K562 (cell line): ENCODE results near the gene MTMR12. TPM values are rescaled to one million over a fixed set of nuclear protein-coding genes. Genes with fewer than 3 reads are reported as not detected.
A peak's percentile ranks its signal among the peaks of the same experiment; 100 is the strongest.

Source experiments
- ATF1 ChIP-seq, 2 experiments: fragments of 450-650 bp in 1 of 2; IDR thresholded peaks; 2 replicates each; pipeline ENCODE4 v1.6.1; 2016; ENCODE audit warnings: missing compliant biosample characterization in 1 of 2, missing genetic modification characterization in 1 of 2
- ATF6 ChIP-seq: sonication (generic); formaldehyde crosslinking; IDR thresholded peaks from 2 replicates; pipeline ENCODE4 v1.4.0; 2020; ENCODE audit warnings: mild to moderate bottlenecking, missing genetic modification reagents
- C11orf30 ChIP-seq: fragments of 450-650 bp; IDR thresholded peaks from 2 replicates; pipeline ENCODE4 v1.6.1; 2016; ENCODE audit warnings: low read depth, mild to moderate bottlenecking
- CBX1 ChIP-seq: sonication (generic); IDR thresholded peaks from 2 replicates; pipeline ENCODE4 v1.6.1; 2016; ENCODE audit warnings: antibody characterized with exemption, low read depth, mild to moderate bottlenecking
- CREM ChIP-seq: IDR thresholded peaks from 2 replicates; pipeline ENCODE4 v1.6.1; 2014; ENCODE audit warnings: antibody characterized with exemption, low read depth
- E2F6 ChIP-seq, 2 experiments: IDR thresholded peaks; 2 replicates each; pipeline ENCODE4 v1.6.1; 2011; ENCODE audit warnings: borderline replicate concordance in 1 of 2, control low read depth in 1 of 2, low read depth in 1 of 2, low read length in 1 of 2, mild to moderate bottlenecking in 1 of 2, mixed read lengths in 1 of 2, moderate library complexity in 1 of 2; ENCODE audit not compliant: insufficient read depth in 1 of 2, insufficient read length in 1 of 2, poor library complexity in 1 of 2, severe bottlenecking in 1 of 2; ENCODE audit errors: extremely low read depth in 1 of 2
- ELK1 ChIP-seq: sonication (generic); formaldehyde crosslinking; IDR thresholded peaks from 2 replicates; pipeline ENCODE4 v1.8.1; 2022; ENCODE audit warnings: missing genetic modification reagents
- FOS ChIP-seq: IDR thresholded peaks from 3 replicates; pipeline ENCODE4 v1.6.1; 2011; ENCODE audit not compliant: insufficient read length; ENCODE audit errors: extremely low read depth
- FOXP1 ChIP-seq: sonication (generic); formaldehyde crosslinking; IDR thresholded peaks from 2 replicates; pipeline ENCODE4 v1.8.0; 2022; ENCODE audit warnings: mild to moderate bottlenecking, missing genetic modification reagents
- FUS ChIP-seq: fragments of 200-400 bp; formaldehyde crosslinking; optimal IDR thresholded peaks from 2 replicates; pipeline ENCODE3; 2017; ENCODE audit warnings: low read depth, low read length
- HDAC1 ChIP-seq, 2 experiments: fragments of 450-650 bp; IDR thresholded peaks; 2 replicates each; pipeline ENCODE4 v1.6.1; 2016 to 2017; ENCODE audit warnings: inconsistent platforms in 1 of 2, mild to moderate bottlenecking in 1 of 2, moderate library complexity in 1 of 2
- MBD2 ChIP-seq: sonication (generic); IDR thresholded peaks from 2 replicates; pipeline ENCODE4 v1.6.1; 2016; ENCODE audit warnings: low read depth, borderline replicate concordance
- MTA3 ChIP-seq: fragments of 450-650 bp; formaldehyde crosslinking; IDR thresholded peaks from 2 replicates; pipeline ENCODE4 v1.6.1; 2017; ENCODE audit warnings: mild to moderate bottlenecking, borderline replicate concordance
- PPARD ChIP-seq: fragments of 250-450 bp; sonication (Bioruptor Pico); IDR thresholded peaks from 2 replicates; pipeline ENCODE4 v1.8.0; 2022; ENCODE audit warnings: inconsistent platforms, mild to moderate bottlenecking, moderate library complexity
- RBBP5 ChIP-seq: fragments of 200-600 bp; sonication (generic); IDR thresholded peaks from 2 replicates; pipeline ENCODE4 v1.6.1; 2012; ENCODE audit warnings: borderline replicate concordance, mild to moderate bottlenecking, low read length, control low read depth, inconsistent platforms; ENCODE audit not compliant: insufficient read depth, poor library complexity, severe bottlenecking
- SMAD2 ChIP-seq: fragments of 150-350 bp; IDR thresholded peaks from 2 replicates; pipeline ENCODE4 v1.6.1; 2014; ENCODE audit warnings: low read depth, mild to moderate bottlenecking, low read length
- polyA plus RNA-seq, 8 experiments: library from polyadenylated mRNA; depleted of rRNA in 4 of 8; stranded (reverse) in 5 of 8; unstranded in 3 of 8; fragments of >200 nt; fragmentation: Nextera tagmentation in 2 of 8; fragmentation: Illumina TruSeq in 1 of 8; extraction: Ambion mirVana in 2 of 8; extraction: Trizol in 1 of 8; gene quantifications; 2 replicates each; pipeline versions ENCODE4 v1.2.1 to v1.2.3, GENCODE V29; 2011 to 2014; ENCODE audit warnings: inconsistent platforms in 1 of 8, missing spikeins in 1 of 8
- total RNA-seq, 7 experiments: library from RNA; depleted of rRNA in 6 of 7; stranded (reverse); fragments of >200 nt in 6 of 7; fragmentation: Illumina TruSeq in 2 of 7; extraction: Trizol in 2 of 7; gene quantifications; 2 replicates each; pipeline versions ENCODE4 v1.2.1 to v1.2.3, GENCODE V29; 2011 to 2021; ENCODE audit warnings: low replicate concordance in 1 of 7
- TF ChIP-seq, protein P1 (sequence below): fragments of 450-650 bp; formaldehyde crosslinking; IDR thresholded peaks from 2 replicates; pipeline ENCODE4 v1.4.0; 2022; ENCODE audit warnings: mild to moderate bottlenecking, moderate library complexity
- TF ChIP-seq, protein P2 (sequence below): fragments of 450-650 bp; IDR thresholded peaks from 2 replicates; pipeline ENCODE4 v1.6.1; 2017; ENCODE audit warnings: antibody characterized with exemption

MTMR12 gene
- total and polyA plus RNA-seq, 9 of the 15 experiments (the other 6 are each of a cell fraction or from before 2014, with no cell fraction given) = 4.0 to 28.7 (median 17.1) TPM

DNA sequence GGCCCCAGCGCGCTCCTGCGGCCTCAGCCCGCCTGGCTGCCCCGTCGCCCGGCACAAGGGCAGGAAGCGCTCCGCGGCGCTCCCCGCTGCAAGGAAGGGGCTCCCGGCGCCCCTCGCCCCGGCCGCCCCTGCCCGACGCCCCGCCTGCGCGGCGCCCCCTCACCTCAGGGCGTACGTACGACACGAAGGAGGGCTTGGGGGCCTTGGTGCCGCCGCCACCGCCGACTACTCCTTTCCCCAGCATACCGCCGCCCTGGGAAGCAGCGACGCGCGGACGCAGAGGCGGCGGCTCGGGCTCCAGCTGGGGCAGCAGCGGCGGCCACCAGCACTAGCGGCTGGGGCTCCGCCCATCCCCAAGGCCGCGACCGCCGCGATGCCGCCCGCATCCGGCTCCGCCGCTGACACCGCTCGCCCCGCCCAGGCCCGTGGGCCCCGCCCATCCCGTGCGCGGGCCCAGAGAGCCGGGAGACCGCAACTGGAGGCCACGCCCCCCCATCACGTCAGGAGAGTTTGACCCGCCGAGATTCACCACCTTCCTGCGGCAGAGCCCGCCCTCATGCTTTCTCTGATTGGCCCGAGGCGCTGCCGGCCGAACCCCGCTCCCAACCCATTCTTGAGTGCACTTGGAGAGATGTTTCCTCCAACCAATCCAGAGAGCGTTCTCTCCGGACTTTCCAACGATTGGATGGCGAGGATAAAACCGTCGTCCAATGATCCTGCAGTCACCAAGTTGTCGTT is at the start of gene MTMR12 (continued):
- TF ChIP-seq MBD2 (peak; percentile 99), ATF6 (CRISPR knock-in tag) (0 out of 2 replicates have a peak, but pooled peaks have one; percentile 16), MTA3 (peak; percentile 12; the same call in 1 of the 2 replicates), FOS (peak; percentile 100), PPARD (CRISPR knock-in tag) (no peak), E2F6 (IDR thresholded peaks at IDR 0.05; ENCODE audit: borderline replicate concordance in 1 of 2, extremely low read depth in 1 of 2, insufficient read depth in 1 of 2, insufficient read length in 1 of 2, low read depth in 1 of 2, low read length in 1 of 2, poor library complexity in 1 of 2, severe bottlenecking in 1 of 2) (peak in 1 of 2 experiments; percentile 49), FOXP1 (0 out of 2 replicates have a peak, but pooled peaks have one; percentile 60), SMAD2 (no peak), FUS (peak; percentile 78), CBX1 (0 out of 2 replicates have a peak, but pooled peaks have one; percentile 50), ELK1 (CRISPR knock-in tag) (no peak), ATF1 (CRISPR knock-in tag; IDR thresholded peaks at IDR 0.05) (no peak), ATF1 (tag; IDR thresholded peaks at IDR 0.05) (peak; percentile 91), C11orf30 (no peak), RBBP5 (peak; percentile 92), HDAC1 (IDR thresholded peaks at IDR 0.05) (peak in 1 of 2 experiments; percentile 69; a peak in 2 of 4 replicates), CREM (peak; percentile 78; the same call in 1 of the 2 replicates)
- TF ChIP-seq, protein P1, sequence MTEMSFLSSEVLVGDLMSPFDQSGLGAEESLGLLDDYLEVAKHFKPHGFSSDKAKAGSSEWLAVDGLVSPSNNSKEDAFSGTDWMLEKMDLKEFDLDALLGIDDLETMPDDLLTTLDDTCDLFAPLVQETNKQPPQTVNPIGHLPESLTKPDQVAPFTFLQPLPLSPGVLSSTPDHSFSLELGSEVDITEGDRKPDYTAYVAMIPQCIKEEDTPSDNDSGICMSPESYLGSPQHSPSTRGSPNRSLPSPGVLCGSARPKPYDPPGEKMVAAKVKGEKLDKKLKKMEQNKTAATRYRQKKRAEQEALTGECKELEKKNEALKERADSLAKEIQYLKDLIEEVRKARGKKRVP = no peak
- TF ChIP-seq, protein P2, sequence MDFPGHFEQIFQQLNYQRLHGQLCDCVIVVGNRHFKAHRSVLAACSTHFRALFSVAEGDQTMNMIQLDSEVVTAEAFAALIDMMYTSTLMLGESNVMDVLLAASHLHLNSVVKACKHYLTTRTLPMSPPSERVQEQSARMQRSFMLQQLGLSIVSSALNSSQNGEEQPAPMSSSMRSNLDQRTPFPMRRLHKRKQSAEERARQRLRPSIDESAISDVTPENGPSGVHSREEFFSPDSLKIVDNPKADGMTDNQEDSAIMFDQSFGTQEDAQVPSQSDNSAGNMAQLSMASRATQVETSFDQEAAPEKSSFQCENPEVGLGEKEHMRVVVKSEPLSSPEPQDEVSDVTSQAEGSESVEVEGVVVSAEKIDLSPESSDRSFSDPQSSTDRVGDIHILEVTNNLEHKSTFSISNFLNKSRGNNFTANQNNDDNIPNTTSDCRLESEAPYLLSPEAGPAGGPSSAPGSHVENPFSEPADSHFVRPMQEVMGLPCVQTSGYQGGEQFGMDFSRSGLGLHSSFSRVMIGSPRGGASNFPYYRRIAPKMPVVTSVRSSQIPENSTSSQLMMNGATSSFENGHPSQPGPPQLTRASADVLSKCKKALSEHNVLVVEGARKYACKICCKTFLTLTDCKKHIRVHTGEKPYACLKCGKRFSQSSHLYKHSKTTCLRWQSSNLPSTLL = no peak
